Hematopoietic multipotent progenitor cell treated with erythropoietin and hydrocortisone succinate and interleukin-3 and kit ligand, for 6 days (in vitro differentiated cells): ENCODE measurements around the gene S1PR3.

Experiments
- DNase-seq: peaks from one replicate; pipeline ENCODE4 v3.0.0-alpha.2; 2015

Gene S1PR3

DNA sequence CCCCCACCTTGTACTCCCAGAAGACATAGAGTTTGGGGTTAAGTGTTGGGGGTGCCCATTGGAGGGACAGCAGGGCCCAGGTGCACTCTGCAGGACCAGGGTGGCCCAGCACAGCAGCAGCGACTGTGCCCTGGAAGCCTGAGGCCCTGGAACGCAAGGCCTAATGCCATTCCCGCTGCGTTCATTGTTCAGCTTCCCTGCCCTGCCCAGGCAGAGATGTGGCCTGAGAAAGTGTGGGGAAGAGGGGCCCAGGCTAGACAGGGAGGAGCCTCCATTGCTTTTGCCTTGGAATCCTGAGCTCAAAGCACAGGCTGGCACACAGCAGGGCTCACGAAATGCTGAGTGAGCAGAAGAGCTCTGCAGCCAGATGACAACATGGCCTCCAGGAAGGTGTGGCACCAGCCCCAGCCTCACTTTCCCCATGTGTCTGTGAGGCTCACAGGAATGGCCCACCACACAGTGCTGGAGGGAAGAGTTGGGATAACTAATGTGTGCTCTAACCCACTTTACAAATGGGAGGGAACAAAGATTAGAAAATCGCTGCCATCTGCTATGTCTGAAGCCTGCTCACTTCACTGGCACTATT lies 19.4 kb downstream of the S1PR3 start:
- no peak for DNase-seq

DNA sequence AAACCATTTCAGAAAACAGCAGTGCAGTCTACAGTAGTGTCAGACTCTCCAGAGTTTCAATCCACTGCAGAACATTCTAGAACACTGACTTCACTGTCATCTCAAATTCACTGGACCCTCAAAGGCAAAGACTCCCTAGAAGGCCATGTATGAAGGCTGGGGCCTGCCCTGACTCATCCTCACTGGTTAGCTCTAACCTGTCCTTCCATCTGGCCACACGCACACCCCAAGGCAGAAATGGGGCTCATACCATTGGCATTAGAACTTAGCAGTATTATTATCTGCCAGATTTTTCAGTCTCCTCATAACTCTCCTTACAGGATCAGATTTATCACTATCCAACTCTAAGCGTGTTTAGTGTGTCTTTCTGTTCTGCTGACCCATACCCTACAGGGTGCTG lies 20.4 kb downstream of the S1PR3 start:
- no peak for DNase-seq

DNA sequence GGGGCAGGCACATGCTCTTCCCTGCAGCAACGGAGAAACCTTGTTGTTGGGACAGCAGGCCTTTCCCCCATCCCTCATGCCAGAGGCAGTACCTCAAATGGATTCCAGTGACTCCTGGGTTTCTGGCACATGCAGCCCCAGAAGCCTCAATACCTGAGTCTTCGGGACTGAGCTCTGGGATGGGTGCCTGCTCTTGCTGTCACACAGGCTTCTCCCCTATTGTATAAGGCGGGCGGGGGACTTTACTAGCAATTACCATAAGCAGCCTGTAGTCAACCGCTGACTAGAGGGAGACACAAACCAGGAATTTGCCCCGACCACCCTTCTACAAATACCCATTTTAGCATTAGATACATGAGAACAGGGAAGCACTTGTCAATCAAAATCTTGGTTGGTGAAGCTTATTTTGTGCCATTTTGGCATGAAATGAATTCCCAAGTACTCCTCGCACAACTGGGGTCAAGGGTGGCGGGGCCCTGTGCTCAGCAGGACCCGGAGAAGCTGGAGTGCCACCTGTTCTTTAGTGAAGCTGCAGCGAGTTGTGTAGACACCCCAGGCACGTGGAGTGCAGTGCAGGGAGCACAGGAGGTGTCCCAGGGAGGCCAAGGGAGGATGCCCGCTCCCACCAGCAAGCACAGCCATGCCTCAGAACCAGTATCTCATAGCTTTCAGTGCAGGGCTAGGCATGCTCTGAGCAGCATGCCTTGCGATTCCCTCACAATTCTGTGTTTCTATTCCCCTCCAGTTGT lies 21.2 kb downstream of the S1PR3 start:
- DNase-seq: no peak

DNA sequence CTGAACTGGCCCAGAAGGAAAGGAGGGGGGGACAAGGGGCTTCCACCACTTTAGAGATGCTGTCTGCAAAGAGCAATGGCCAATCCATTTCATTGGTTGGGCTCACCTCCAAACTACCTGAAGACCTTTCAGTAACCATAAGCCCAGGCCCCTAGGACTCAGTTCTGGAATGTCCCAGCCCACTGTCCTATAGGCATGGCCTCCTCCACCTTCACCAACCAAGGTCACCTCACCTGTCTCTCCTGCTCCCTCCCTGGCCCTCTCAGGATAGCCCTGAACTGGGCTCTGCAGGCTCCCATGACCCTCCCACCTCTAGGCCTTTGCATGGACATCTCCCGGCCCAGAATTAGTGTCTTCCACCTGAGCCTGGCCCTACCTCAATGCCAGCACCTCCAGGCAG lies 22.4 kb downstream of the S1PR3 start:
- no peak for DNase-seq

DNA sequence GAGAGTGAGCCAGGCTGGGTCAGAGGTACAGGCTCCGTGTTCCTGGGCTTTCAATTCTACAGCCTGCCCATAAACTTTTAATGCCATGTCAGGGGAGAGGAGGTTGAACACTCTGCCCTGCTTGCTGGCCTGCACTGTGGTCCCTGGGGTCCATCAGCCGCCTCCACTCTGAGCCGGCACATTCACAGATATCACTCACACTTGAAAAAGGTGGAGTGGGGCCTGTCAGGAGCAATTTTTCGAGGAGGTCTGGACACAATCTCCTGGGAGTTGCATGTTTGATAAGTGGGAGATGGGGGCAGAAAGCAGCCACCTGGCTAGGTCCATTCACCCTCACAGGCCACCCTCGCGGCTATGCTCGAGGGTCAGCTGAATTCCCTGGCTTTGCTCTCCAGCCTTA lies 22.9 kb downstream of the S1PR3 start:
- no peak for DNase-seq

DNA sequence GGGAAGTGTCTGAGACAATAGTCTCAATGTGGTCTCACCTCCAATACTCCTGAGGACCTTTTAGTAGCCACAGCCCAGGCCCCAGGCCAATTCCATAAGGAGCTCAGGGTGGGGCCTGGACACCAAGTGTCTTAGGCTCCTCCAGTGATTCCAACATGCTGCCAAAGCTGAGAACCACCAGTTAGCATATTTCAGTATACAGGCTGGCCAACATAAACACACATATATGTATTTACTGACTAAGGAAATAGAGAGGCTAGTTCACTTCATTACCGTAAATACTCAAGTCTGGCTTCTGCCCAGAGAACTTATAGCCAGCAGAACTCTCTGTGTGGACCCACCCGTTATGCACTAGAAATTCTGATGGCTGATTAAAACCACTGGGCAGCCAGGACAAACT lies 24.1 kb downstream of the S1PR3 start:
- DNase-seq: no peak

DNA sequence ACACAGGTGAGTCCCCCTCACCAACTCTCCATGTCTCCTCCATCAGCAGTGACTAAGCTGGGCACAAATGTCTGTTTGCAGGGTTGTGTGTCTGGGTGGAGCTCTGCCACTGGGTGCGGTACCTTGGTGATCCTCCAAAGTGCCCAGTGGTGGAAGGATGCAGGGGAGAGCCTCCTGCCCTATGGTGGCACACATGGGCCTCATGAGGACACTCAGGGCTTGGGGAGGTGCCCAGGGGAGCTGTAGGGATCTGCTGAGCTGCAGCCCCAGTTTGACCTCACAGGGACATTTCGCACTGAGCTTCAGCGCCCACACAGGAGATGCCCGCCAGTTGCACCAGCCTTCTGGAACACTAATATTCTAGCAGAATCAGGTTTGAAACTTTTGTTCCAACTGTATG lies 29.5 kb downstream of the S1PR3 start:
- no peak for DNase-seq

DNA sequence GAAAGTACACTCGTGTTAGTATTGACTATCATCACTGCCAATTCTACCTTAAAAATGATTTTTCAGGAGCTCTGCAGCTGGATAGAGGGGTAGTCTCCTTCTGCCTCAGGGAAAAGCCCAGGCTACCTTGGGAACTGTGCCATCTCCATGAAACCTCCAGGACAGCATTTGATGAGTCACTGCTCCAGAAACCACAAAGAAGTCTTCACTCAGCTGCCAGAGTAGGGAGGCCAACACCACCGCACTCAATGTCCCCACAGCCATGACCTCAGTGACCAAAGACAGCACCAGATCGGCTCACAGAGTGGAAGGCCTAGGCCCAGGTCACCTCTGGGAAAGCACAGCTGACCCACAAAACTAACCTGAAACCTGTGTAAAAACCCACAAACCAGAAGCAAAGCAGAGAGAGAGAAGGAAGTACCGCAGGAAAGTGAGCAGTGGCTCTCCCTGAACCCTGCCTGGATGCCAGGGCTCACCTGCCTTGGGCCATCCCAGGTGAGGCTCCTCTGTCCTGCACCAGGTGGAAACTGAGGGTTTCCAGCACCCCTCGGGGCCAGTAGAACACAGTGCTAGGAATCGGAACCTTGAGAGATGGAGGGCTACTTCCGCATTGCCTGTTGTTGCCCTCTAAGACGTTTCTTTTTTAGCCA lies 30.0 kb downstream of the S1PR3 start:
- no peak for DNase-seq

DNA sequence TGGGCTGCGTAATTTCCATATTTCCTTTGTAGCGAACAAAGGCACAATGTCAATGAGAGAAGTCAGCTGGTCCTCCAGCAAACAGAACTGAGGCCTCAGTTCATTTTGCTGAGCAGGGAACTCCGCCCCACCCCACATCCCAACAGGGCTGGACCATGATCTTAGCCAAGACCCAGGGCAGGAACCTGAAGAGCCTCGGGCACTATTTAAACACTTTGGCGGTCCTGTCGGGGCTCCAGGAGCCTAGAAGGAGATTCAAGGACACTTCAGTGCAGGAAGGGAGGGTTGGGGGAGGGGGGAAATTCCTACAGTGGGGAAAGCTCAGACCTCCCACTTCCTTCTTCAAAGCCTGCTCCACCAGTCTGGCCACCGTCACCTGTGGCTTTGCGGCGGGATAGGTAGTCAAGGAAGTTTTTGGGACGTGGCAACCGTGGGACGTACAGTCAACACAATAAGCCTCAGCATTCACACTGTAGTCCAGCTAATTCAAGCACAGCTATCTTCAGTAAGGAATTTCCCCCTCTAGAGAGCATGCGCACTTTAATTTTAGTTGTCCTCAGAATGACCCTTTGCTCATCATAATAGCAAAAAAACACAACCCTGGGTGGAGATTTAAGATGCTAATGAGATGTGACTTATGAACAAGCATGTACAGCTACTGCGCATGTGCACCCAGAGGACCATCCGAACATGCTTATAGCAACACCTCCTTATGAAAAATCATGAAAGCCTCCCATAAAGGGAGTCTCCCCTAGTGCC lies 30.9 kb downstream of the S1PR3 start:
- no peak for DNase-seq

DNA sequence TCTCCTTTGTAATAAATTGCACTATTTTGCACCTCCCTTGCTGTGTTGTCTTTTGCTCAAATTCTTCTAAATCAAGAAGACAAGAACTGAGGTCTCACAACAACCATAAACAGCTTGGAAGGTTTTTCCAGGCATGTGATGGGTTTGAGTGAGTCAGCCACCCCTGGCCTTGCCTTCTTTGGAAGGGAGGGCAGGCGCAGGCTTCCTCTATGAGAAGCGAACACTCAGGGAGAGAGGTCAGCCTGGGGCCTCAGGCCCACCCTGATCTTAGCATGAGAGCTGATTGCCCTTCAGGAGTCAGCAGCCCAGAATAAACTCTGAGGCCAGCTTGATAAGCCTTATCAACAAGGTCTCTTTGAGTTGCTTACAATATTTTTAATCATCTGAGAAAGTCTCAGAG lies 31.6 kb downstream of the S1PR3 start:
- DNase-seq: no peak

DNA sequence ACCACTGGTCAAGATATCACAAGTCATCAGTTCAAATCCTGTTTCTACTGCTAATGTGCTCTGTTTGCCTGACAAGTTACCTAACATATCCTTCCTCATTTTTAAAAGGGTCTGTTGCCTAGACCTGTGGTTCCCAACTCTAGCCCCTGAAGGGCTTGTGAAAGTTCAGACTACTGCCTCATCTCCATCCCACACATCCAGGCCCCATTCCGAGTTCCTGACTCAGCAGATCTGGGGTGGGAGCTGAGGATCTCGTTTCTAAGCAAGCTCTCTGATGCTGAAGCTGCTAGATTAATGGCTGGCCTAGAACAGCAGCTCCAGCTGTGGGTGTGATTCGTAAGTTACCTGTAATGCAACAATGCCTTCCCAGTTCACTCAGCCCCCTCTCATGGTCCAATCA lies 32.5 kb downstream of the S1PR3 start:
- no peak for DNase-seq

DNA sequence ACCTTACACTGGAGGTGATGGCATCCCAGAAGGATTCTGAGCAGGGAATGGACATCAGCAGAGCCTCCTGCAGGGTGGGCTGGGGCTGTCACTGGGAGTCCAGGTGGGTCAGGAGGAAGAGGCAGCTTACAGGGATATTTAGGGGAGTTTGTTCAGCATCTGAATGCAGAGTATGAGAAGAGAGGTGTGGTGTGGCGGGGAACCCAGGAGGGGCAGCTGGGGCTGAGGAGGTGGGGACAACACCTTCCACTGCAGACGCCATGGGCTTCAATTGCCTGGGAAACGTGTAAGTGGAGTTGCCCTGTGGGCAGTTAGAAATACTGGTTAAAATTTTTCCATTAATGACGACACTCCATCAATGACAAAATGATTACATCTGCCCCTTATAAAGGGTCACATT lies 33.5 kb downstream of the S1PR3 start:
- DNase-seq: no peak

DNA sequence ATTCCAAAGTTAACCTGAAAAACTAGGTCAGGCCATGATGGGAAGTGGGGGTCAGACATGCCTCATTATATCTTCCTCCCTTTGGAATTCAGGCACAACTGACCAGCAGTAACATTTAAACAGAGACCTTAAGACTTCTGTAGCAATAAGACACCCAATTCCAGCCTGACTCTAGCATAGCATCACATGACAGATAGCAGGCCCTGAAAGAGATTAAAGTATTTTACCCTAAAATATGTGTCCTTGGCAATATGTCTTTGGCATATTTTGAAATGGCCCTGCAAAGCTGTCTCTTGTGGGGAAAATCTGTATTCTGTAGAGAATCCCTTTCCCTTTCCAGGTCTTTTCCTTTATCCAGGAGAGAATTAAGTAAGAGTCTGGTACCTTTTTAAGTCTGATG lies 34.3 kb downstream of the S1PR3 start:
- no peak for DNase-seq

DNA sequence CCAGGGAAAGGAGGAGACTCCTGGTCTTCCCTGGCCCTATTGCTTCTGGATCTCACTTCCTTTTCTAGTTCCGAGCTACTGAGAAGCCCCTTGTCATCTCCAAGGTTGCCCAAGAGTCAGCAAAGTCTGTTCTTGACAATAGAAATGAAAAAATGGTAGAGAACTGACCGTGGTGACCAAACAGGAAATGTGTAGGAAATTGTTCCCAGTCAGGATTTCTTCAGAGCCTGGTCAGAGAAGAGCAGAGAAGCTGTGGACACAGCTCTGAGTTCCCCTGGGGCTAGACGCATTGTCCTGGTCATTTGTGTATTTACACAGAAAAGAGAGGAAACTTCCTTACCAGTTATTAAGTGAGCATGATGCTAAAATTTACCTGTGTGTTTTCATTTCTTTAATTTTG lies 35.6 kb downstream of the S1PR3 start:
- DNase-seq: no peak

DNA sequence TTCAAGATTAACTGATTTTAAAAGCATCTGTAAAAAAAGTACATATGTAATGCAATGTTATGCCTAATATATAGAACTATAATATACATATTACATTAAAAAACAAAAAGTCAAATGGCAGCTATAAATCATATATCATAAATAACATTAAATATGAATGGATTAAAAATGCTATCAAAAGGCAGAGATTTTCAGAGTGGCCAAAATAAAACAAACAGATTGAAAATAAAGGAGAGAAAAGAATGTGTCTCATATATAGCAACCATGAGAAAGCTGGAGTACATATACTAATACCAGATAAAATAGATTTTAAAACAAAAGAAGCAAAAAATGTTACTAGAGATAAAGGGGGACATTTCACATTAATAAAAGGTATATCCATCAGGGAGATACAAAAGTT lies 38.5 kb downstream of the S1PR3 start:
- DNase-seq: no peak

DNA sequence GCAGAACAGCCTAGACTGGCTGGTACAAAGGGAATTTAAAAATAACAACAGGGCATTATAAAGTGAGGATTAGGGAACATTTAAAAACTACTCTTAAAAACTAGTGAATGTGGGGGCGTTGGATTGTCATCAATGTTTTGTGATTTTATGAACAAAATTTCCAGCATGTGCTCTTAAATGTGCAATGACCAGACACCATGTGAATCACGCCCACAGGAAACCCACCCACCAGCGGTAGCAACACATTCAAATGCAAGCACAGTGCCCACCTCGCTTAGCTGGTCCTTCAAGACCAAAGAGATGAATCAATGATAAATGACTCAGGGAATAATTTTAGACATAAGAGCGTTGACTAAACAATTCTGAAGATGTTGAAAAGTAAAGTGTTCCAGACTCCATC lies 40.9 kb downstream of the S1PR3 start:
- no peak for DNase-seq

DNA sequence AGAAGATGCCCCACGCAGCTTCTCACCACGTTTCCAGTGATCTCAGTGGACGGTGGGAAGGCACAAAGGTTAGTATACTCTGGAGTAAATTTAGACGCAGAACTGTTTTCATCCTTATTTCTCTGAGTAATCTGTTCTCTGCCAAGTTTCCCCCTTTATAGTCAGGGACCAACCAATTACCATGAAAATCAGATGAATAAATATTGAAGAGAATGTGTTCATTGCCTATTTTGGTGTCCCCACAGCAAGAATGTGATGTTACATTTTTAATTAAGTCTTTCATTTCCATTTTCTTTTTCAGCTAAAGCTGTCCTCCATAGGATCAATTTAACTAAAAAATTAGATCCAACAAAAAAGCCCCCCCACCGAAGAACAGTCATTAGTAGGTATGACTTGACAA lies 41.4 kb downstream of the S1PR3 start:
- no peak for DNase-seq

DNA sequence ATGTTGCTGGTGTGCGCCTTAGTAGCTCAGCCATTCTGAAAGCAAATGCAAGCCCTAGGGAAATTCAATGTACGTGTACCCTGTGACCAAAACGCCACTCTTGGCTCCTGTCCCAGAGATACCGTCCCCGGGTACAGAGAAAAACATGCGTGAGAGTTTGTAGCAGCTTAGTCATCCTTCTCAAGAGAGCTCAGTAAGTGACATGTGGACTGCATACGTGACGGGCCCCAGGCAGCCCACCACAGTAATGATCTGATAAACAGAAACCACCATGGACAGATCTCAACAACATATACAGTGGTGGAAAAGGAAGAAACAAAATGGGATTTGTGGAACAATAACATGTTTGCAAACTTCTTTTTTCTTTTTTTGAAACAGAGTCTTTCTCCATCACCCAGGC lies 45.1 kb downstream of the S1PR3 start:
- DNase-seq: no peak

DNA sequence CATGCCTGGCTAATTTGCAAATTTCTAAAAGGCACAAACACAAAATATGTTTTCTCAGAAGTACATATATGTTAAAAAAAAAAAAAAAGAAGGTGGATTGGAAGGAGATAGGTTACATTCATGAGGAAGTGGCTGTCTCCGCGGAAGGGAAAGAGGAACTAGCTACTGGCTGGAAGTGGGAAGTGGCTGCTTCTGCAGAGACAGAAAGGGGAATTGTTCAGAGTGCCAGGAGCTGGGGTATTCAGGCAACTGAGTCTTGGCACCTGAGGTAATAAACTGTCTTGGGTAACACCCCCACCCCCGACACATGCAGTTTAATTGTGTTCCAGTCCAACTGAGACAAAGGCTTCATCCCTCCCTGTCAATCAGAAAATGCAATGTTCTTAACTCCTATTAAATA lies 45.6 kb downstream of the S1PR3 start:
- DNase-seq: peak; percentile 9

DNA sequence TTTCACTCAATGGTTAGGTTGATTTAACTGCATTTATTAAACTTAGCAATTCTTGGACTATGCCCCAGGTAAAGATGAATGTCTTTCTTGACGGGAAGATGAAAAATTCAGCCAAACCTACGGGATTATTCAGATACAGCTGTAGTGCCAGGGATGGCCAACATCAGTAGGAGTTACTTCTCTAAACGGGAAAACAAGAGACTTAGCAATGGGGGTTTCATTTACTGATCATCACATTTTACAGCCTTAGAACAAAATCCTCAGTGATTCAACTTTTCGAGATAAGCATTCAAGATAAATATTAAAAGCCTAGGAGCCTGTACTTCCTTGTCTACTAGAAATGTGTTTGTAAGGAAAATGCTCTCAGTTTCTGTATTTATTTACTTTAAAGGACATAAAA lies 46.1 kb downstream of the S1PR3 start:
- DNase-seq: no peak

DNA sequence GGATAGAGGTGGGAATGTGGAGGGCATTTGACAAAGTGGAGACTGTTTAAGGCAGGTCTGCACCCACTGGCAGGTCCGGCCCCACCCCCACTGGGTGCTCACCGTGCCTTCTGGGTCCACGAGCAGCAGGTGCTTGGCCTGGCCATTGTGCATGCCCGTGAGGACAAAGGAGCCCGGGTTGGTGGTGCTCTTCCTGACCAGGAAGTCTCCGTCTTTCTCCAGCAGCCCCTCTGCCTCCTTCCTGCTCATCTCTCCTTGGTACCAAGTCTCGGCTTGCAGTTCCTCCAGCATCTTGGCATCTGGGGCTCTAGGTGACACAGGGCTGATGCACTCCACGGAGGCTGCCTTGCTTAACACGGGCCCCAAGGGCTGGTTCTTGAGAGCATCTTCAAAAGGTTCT lies 46.6 kb downstream of the S1PR3 start:
- no peak for DNase-seq

DNA sequence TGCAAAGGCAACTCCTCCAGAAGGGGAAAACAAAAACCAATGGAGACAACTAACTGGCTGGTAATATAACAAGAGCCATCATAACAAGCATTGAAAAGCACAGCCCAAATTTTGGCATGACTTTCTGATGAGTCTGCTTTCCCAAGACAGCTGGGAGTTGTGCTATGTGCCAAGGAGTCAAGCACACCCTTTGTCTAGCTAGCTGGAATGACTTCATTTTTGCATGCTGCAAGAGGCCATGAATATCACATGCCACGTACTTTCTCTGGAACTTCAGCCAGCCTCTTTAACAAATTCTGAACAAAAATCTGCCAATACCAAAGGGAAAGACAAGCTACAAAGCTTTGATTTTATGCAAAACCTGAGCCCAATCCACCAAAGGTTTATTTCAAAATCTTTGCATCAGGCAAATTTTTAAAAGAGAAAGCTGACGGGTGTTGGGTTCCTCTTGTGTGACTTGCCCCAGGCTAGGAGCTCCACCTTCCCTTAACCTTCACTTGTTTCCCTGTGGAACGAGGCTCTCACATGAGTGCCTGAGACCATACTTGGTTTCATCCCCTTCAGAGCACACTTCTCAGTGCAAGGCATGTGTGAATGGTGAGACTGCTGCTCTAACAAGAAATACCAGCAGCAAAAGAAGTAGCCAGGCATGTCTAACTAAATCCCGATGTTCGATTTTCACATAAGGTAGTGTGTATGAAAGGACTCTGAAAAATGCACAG lies 47.3 kb downstream of the S1PR3 start:
- no peak for DNase-seq

DNA sequence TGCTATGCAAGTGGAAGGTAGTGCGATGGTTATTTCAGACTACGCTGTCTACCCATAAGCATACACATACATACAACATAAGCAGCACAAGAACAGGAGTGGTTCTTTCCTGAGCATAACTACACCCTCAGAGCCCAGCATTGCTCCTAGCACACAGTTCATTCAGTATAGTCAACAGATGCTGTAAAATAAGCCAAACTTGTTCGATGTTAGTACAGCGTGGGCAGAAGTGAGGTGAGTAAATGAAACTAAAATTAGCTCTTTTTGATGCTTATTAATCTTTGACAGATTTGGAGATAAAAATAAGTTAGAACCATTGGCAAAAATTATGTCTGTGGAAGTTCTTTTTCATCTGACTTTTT lies 47.8 kb downstream of the S1PR3 start:
- DNase-seq: no peak
